Endometrial microvascular endothelial cells (primary cell): ENCODE data around the gene PIWIL1. TPM values are rescaled to one million over a fixed set of nuclear protein-coding genes. Genes with fewer than 3 reads are reported as not detected.

Source experiments
- in situ Hi-C: cut with HindIII; loops from 2 replicates; pipeline ENCODE4 v1.10.0; 2017; ENCODE audit warnings: low sequenced_read_pairs, low pct_unique_long_range_greater_than_20kb; ENCODE audit errors: inconsistent ontology term
- total RNA-seq: library from RNA; depleted of rRNA; stranded (reverse); fragments of >200 nt; gene quantifications from one replicate; pipeline ENCODE4 v1.2.3, GENCODE V29; 2015; ENCODE audit errors: inconsistent ontology term

The PIWIL1 gene
- total RNA-seq = not detected

- in situ Hi-C loops = no loop called here
These were observed at the start of gene PIWIL1 for GRCh38 chr12:130337488-130338303. TSS of gene PIWIL1 (plus strand) at chr12:130337887. CDS start at chr12:130342592, 4,705 bp downstream.

DNA sequence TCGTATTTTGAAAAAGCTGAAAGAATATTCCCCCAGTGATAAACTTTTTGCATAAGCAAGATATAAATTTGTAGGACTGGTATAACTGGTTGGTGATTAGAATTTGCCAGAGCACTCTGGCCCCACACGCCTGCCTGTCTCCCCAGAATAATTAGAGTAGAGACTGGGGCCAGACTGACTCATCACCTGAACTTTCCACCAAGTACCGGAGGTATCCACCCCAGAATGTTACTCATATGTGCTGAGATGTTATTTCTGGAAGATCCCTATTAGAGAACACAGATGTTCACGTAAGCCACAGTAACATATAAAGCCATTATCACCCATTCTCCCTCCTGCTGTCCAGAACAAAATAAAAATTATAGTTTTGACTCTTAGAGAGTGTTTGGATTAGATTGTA is 49.5 kb upstream of the PIWIL1 start:
- in situ Hi-C loops = no loop called here

DNA sequence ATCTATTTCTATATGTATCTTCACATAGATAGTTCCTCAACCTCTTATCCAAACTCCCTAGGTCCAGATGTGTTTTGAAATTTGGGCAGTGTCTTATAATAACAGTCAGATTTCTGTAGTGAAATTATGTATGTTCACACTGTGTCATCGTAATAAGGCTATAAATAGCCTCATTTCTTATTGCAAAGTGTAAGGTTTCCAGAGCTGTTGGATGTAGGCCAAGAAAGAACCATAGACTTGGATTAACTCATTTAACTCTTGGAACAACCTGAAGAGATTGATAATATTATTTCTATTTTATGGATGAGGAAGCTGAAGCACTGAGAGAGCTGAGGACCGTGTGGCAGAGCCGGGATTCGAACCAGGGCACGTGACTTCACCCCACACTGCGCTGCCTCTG is 49.0 kb upstream of the PIWIL1 start:
- in situ Hi-C loops = no loop called here

GRCh38 chr12:130290114-130290513 is 47.6 kb upstream of the PIWIL1 start:
- in situ Hi-C loops = no loop called here

DNA sequence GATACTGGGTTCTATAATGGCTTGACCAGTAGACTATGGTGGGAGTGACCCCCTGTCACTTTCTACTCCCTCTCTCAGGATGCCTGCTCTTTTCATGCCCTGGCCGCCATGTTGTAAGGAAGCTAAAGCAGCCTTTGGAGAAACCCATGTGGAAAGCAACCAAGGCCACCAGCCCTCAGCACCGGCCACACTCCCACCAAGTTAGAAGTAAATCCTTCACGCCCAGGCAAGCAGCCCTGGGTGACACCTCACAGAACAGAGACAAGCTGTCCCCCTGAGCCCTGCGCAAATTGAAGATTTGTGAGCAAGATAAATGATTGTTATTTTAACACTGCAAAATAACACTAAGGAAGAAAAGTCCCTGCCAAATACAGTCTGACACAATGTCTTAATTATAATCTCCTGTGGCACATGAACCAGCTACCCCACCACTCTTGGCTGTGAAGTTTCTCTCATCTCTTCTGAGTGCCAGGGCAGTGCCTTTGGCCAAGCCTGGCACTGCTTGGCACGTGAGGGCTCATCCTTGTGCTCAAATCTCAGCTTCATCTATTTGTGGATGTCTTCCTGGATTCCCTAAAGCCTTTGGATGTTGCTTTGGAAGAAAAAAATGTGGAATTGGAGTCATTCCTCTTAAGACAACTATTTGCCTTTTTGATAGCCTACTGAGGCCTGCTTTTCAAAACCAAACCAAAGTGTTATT is 39.2 kb upstream of the PIWIL1 start:
- in situ Hi-C loops = no loop called here

- in situ Hi-C loops = no loop called here
These were observed 38.1 kb upstream of the PIWIL1 start for GRCh38 chr12:130299574-130299973.

DNA sequence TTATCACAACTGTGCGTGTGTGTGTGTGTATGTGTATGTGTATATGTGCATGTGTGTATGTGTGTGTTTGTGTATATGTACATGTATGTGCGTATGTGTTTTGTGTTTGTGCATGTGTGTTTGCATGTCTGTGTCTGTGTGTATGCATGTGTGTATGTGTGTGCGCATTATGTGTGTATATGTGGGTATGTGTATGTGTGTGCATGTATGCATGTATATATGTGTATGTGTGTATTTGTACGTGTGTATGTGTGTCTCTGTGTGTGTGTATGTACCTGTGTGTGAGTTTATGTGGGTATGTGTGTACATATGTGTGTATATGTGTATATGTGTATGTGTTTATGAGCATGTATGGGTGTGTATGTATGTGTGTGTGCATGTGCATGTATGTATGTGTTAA is 37.6 kb upstream of the PIWIL1 start:
- in situ Hi-C loops = no loop called here

- in situ Hi-C loops = no loop called here
These were observed 36.8 kb upstream of the PIWIL1 start for GRCh38 chr12:130300737-130301535.

GRCh38 chr12:130301559-130301958 is 36.1 kb upstream of the PIWIL1 start:
- in situ Hi-C loops = no loop called here

DNA sequence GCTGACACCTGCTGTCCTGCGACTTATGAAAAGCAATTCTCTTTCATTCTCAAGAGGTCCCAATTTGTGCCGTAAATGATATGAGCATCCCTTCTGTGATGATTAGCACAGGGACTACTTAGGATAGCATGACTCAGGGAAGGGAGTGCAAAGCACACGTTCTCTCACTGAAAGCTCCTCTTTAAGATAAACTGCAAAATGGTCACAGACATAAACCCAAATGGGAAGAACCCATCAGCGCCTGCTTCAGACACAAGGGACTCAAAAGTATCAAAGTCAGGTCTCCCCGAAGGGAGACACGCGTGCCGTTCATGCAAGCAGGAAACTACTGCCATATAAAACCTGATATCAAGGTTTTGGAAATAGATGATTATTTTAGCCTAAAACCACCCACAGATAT is 33.9 kb upstream of the PIWIL1 start:
- in situ Hi-C loops = no loop called here

GRCh38 chr12:130307859-130308258 is 29.8 kb upstream of the PIWIL1 start:
- in situ Hi-C loops = no loop called here

DNA sequence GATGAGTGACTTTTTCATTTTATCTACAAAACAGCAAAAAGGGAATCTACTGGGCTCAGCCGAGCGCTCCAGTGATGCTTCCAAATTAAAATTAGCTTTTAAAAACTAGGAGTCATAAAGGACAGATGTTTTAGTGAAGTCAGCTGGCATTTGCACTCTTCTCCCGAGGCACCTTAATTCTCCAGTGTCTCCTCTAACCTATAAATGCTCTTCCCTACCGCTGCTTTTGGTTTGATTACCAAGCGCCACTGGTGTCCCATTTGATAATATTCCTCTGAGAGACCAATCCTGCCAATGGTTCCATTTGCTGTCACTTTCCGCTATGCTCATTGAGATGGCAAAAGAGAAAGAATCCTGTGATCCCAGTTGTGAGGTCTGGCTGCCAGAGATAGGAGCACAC is 29.3 kb upstream of the PIWIL1 start:
- in situ Hi-C loops = no loop called here

DNA sequence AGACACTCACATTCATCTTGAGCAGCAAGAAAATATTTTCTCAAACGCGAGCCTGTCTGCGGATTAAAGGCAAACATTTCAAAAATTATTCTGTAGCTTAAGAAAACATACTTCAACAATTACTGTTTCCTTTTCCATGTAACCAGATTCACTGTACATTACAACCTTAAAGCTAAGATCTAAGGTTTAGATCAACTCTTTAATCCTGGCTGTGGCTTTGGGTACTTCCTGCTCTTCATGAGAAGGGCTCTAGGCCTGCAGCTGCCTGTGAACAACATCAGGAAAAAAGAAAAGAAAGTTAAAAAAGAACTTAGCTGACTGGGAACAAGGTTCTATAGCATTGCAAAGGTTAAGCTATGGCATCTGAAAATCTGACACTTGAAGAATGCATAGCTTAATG is 21.4 kb upstream of the PIWIL1 start:
- in situ Hi-C loops = no loop called here

GRCh38 chr12:130320536-130320935 is 17.2 kb upstream of the PIWIL1 start:
- in situ Hi-C loops = no loop called here

- in situ Hi-C loops = no loop called here
These were observed 15.4 kb upstream of the PIWIL1 start for GRCh38 chr12:130322263-130322662.

- in situ Hi-C loops = no loop called here
These were observed 7.0 kb upstream of the PIWIL1 start for GRCh38 chr12:130330685-130331084.

DNA sequence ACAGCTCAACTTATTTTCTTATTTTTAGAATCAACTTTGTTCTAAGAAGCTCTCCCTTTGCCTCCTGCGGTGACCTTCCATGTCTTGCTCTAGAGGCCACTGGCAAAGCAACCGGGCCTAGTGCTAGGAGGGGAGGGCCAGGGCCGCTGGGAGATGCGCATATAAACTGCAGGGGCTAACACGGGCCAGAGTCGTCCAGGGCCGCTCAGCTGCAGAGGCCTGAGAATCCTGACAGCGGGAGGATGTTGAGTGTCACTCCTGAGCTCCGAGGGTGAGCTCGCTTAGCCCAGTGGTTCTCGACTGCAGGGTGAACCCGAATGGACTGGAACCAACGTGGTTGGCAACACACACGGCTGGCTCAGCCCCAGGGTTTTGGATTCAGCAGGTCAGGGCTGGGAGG is 6.5 kb upstream of the PIWIL1 start:
- in situ Hi-C loops = no loop called here

DNA sequence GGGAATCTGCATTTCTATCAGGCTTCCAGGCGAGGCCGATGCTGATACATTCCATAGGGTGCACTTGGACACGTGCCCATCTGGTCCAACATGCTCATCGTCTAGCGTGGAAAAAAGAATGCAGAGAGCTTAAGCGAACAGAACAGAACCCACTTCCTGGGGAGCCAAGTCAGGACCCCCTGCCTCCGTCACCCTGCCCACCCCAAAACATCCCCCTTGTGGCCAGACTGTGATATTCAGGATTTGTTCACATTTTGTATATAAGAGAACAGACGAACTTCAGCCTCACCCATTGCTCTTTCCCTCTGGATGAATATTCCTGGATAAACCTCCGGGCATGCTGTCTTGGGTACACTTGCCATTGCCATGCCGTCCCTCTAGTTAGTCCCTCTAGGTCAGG is 4.3 kb upstream of the PIWIL1 start:
- in situ Hi-C loops = no loop called here

GRCh38 chr12:130334399-130334798 is 3.3 kb upstream of the PIWIL1 start:
- in situ Hi-C loops = no loop called here

- in situ Hi-C loops = no loop called here
These were observed 2.8 kb upstream of the PIWIL1 start for GRCh38 chr12:130334937-130335336.
